DND-41 (cell line): ENCODE results near the gene SAMD10.

Experiments used
- CTCF ChIP-seq: IDR thresholded peaks from 2 replicates; pipeline ENCODE4 v1.5.1; 2012; ENCODE audit warnings: borderline replicate concordance, low read length, moderate library complexity, mild to moderate bottlenecking; ENCODE audit not compliant: poor library complexity, severe bottlenecking; ENCODE audit errors: extremely low read depth
- EZH2 ChIP-seq: IDR thresholded peaks from 3 replicates; pipeline ENCODE4 v1.6.1; 2012; ENCODE audit warnings: borderline replicate concordance, low read depth, mild to moderate bottlenecking, moderate library complexity, low read length, inconsistent platforms; ENCODE audit not compliant: severe bottlenecking

GRCh38 chr20:63924241-63924640 is 55.2 kb downstream of the SAMD10 start:
- no peak for TF ChIP-seq CTCF
- TF ChIP-seq EZH2: no peak
